IMR-90 (cell line): Measurements from ENCODE around the gene WDR91. TPM values are rescaled to one million over a fixed set of nuclear protein-coding genes. Genes with fewer than 3 reads are reported as not detected.

Experiments
- ATAC-seq: fragments of 200-7000 bp; cut with Tn5 transposase; 2 replicates; pipeline ENCODE4 v1.9.1; 2020; ENCODE audit warnings: low read depth, mild to moderate bottlenecking, moderate library complexity
- BruUV-seq: library from RNA; stranded (reverse); fragments of 400-500 nt; replicated peaks from 2 replicates; lab custom pipeline; 2021; lab: Mats Ljungman, UMichigan
- CTCF ChIA-PET: fragments of 300-600 bp; formaldehyde crosslinking; extraction: SDS; loops from one replicate; lab custom pipeline; 2021; ENCODE audit warnings: antibody characterized with exemption; lab: Yijun Ruan, JAX
- POLR2A ChIA-PET: fragments of 300-600 bp; sonication (Branson Sonifier 250); formaldehyde crosslinking; loops from one replicate; lab custom pipeline; 2022; ENCODE audit warnings: antibody characterized with exemption; ENCODE audit not compliant: unreplicated experiment; lab: Charles Lee
- DNase-seq: peaks from one replicate; pipeline ENCODE4 v3.0.0; 2013
- H2AFZ ChIP-seq: replicated peaks from 2 replicates; pipeline ENCODE3; 2013; ENCODE audit warnings: low read length, mild to moderate bottlenecking; ENCODE audit not compliant: poor library complexity
- H2AK5ac ChIP-seq: 2 replicates; pipeline ENCODE4 v1.6.1; 2013; ENCODE audit warnings: low read depth, low read length, inconsistent platforms
- H2AK9ac ChIP-seq: replicated peaks from 2 replicates; pipeline ENCODE3; 2013; ENCODE audit warnings: mild to moderate bottlenecking, low read depth, low read length, moderate library complexity; ENCODE audit not compliant: poor library complexity
- H2BK120ac ChIP-seq: 2 replicates; pipeline ENCODE4 v1.6.1; 2013; ENCODE audit warnings: low read depth, low read length, inconsistent platforms
- H2BK15ac ChIP-seq: 3 replicates; pipeline ENCODE4 v1.6.1; 2013; ENCODE audit warnings: low read depth, low read length, inconsistent platforms
- H2BK20ac ChIP-seq: 2 replicates; pipeline ENCODE4 v1.6.1; 2013; ENCODE audit warnings: low read depth, mild to moderate bottlenecking, inconsistent platforms, low read length, moderate library complexity
- H2BK5ac ChIP-seq: 2 replicates; pipeline ENCODE4 v1.6.1; 2013; ENCODE audit warnings: mild to moderate bottlenecking, low read depth, low read length, inconsistent platforms; ENCODE audit not compliant: poor library complexity, severe bottlenecking
- H3K14ac ChIP-seq: replicated peaks from 2 replicates; pipeline ENCODE4 v1.6.1; 2013; ENCODE audit warnings: low read depth, low read length, inconsistent platforms
- H3K18ac ChIP-seq: 2 replicates; pipeline ENCODE4 v1.6.1; 2013; ENCODE audit warnings: low read depth, low read length, control low read depth
- H3K23ac ChIP-seq: 2 replicates; pipeline ENCODE4 v1.6.1; 2013; ENCODE audit warnings: low read depth, low read length, inconsistent platforms
- H3K27ac ChIP-seq: 2 replicates; pipeline ENCODE4 v1.5.1; 2013; ENCODE audit warnings: mild to moderate bottlenecking, control low read depth, low read length; ENCODE audit not compliant: insufficient read depth
- H3K27me3 ChIP-seq: 2 replicates; pipeline ENCODE4 v1.6.1; 2013; ENCODE audit warnings: low read length; ENCODE audit not compliant: control insufficient read depth, insufficient read depth
- H3K36me3 ChIP-seq: 2 replicates; pipeline ENCODE4 v1.6.1; 2013; ENCODE audit warnings: low read length, mixed read lengths; ENCODE audit not compliant: control insufficient read depth, insufficient read depth
- H3K4ac ChIP-seq: 2 replicates; pipeline ENCODE4 v1.6.1; 2013; ENCODE audit warnings: low read depth, low read length, inconsistent platforms
- H3K4me1 ChIP-seq: 2 replicates; pipeline ENCODE4 v1.6.1; 2013; ENCODE audit warnings: low read length, mixed read lengths; ENCODE audit not compliant: control insufficient read depth, insufficient read depth
- H3K4me2 ChIP-seq: 2 replicates; pipeline ENCODE4 v1.6.1; 2013; ENCODE audit warnings: low read depth, mild to moderate bottlenecking, control low read depth, low read length, moderate library complexity
- H3K4me3 ChIP-seq: 2 replicates; pipeline ENCODE4 v1.5.1; 2013; ENCODE audit warnings: low read depth, mild to moderate bottlenecking, control low read depth, low read length, moderate library complexity; ENCODE audit not compliant: insufficient read depth
- H3K56ac ChIP-seq: 2 replicates; pipeline ENCODE4 v1.6.1; 2013; ENCODE audit warnings: low read length, inconsistent platforms; ENCODE audit not compliant: insufficient read depth; ENCODE audit errors: extremely low read depth
- H3K79me1 ChIP-seq, 2 experiments: 2 replicates each; pipeline ENCODE4 v1.6.1; 2013; ENCODE audit warnings: low read length in 2 of 2, inconsistent platforms in 1 of 2, low read depth in 1 of 2
- H3K9ac ChIP-seq: 2 replicates; pipeline ENCODE4 v1.6.1; 2013; ENCODE audit warnings: low read depth, low read length, control low read depth
- H3K9me1 ChIP-seq: 2 replicates; pipeline ENCODE4 v1.6.1; 2013; ENCODE audit warnings: low read length, inconsistent platforms; ENCODE audit not compliant: insufficient read depth
- H3K9me3 ChIP-seq: 2 replicates; pipeline ENCODE4 v1.6.1; 2013; ENCODE audit warnings: low read length; ENCODE audit not compliant: control insufficient read depth, insufficient read depth
- H4K20me1 ChIP-seq: 2 replicates; pipeline ENCODE4 v1.6.1; 2013; ENCODE audit warnings: low read length, inconsistent platforms; ENCODE audit not compliant: insufficient read depth
- H4K5ac ChIP-seq: 2 replicates; pipeline ENCODE4 v1.6.1; 2013; ENCODE audit warnings: mild to moderate bottlenecking, low read depth, low read length, control low read depth
- H4K8ac ChIP-seq, 2 experiments: 2 replicates each; pipeline ENCODE4 v1.6.1; 2013; ENCODE audit warnings: low read depth in 2 of 2, low read length in 2 of 2, control low read depth in 1 of 2, inconsistent platforms in 1 of 2
- H4K91ac ChIP-seq: 2 replicates; pipeline ENCODE4 v1.6.1; 2013; ENCODE audit warnings: low read depth, low read length, inconsistent platforms; ENCODE audit not compliant: insufficient read depth
- BHLHE40 ChIP-seq: fragments of 150-350 bp; IDR thresholded peaks from 2 replicates; pipeline ENCODE4 v1.6.1; 2016; ENCODE audit warnings: mild to moderate bottlenecking, low read depth, low read length
- CHD1 ChIP-seq: IDR thresholded peaks from 2 replicates; pipeline ENCODE4 v1.6.1; 2012; ENCODE audit warnings: low read depth, low read length, improper control_type of control experiment
- CTCF ChIP-seq: conservative IDR thresholded peaks from 2 replicates; pipeline ENCODE4 v1.5.1; 2012; ENCODE audit warnings: mild to moderate bottlenecking, low read depth, low read length, improper control_type of control experiment
- FOS ChIP-seq: fragments of 150-350 bp; IDR thresholded peaks from 2 replicates; pipeline ENCODE4 v1.6.1; 2016; ENCODE audit warnings: low read depth, low read length
- MAFK ChIP-seq: IDR thresholded peaks from 2 replicates; pipeline ENCODE4 v1.6.1; 2012; ENCODE audit warnings: low read depth, low read length, improper control_type of control experiment
- MAZ ChIP-seq: IDR thresholded peaks from 2 replicates; pipeline ENCODE4 v1.6.1; 2012; ENCODE audit warnings: low read depth, mild to moderate bottlenecking, low read length, improper control_type of control experiment, moderate library complexity, borderline replicate concordance
- MXI1 ChIP-seq: IDR thresholded peaks from 2 replicates; pipeline ENCODE4 v1.6.1; 2012; ENCODE audit warnings: low read depth, mild to moderate bottlenecking, low read length, moderate library complexity, borderline replicate concordance
- NFE2L2 ChIP-seq: fragments of 150-350 bp; IDR thresholded peaks from 2 replicates; pipeline ENCODE4 v1.6.1; 2016; ENCODE audit warnings: low read depth, mild to moderate bottlenecking, low read length
- POLR2A ChIP-seq: IDR thresholded peaks from 2 replicates; pipeline ENCODE4 v1.6.1; 2012; ENCODE audit warnings: mild to moderate bottlenecking, low read depth, low read length
- RAD21 ChIP-seq: IDR thresholded peaks from 2 replicates; pipeline ENCODE4 v1.6.1; 2012; ENCODE audit warnings: low read length, improper control_type of control experiment
- SMC3 ChIP-seq: fragments of 150-350 bp; IDR thresholded peaks from 2 replicates; pipeline ENCODE4 v1.6.1; 2016; ENCODE audit warnings: low read depth, mild to moderate bottlenecking, antibody characterized with exemption, low read length, moderate library complexity
- WGBS, 2 experiments: methylation state at CpG; one replicate each; pipeline versions ENCODE4 v1.1.5 to v1.1.7; 2013; ENCODE audit warnings: missing lambda C conversion rate in 2 of 2; ENCODE audit not compliant: insufficient read length in 1 of 2; ENCODE audit errors: extremely low coverage in 2 of 2; 5-methylcytosine and 5-hydroxymethylcytosine counted together
- dilution Hi-C: fragments of 300-500 bp; cut with HindIII; formaldehyde crosslinking; loops from one replicate; pipeline ENCODE4 v1.14.3; 2018; ENCODE audit warnings: low sequenced_read_pairs; ENCODE audit not compliant: unreplicated experiment
- in situ Hi-C: fragments of 300-500 bp; cut with MboI; formaldehyde crosslinking; loops from 3 replicates; pipeline ENCODE4 v1.14.3; 2019; ENCODE audit warnings: low sequenced_read_pairs, inconsistent platforms, mixed read lengths
- intact Hi-C: fragments of 100-400 bp; cut with micrococcal nuclease; formaldehyde crosslinking; loops from 2 replicates; pipeline ENCODE4 v1.10.0; 2022
- polyA plus RNA-seq, 3 experiments: library from polyadenylated mRNA; depleted of rRNA; stranded (reverse); fragments of >200 nt; gene quantifications; 2 replicates each; pipeline ENCODE4 v1.2.3, GENCODE V29; 2012; ENCODE audit warnings: low replicate concordance in 1 of 3
- total RNA-seq: library from RNA; depleted of rRNA; stranded (reverse); fragments of >200 nt; gene quantifications from 2 replicates; pipeline ENCODE4 v1.2.3, GENCODE V29; 2012
- TF ChIP-seq, protein P1 (sequence below): fragments of 150-350 bp; IDR thresholded peaks from 2 replicates; pipeline ENCODE4 v1.6.1; 2017; ENCODE audit warnings: mild to moderate bottlenecking, antibody characterized with exemption, low read length, low read depth
- TF ChIP-seq, protein P2 (sequence below): fragments of 150-350 bp; IDR thresholded peaks from 2 replicates; pipeline ENCODE4 v1.6.1; 2016; ENCODE audit warnings: low read depth, mild to moderate bottlenecking, low read length, moderate library complexity, borderline replicate concordance

Gene WDR91
- total and polyA plus RNA-seq, 2 of the 4 experiments (the other 2 are of a cell fraction) = 5.2 to 10.3 TPM

DNA sequence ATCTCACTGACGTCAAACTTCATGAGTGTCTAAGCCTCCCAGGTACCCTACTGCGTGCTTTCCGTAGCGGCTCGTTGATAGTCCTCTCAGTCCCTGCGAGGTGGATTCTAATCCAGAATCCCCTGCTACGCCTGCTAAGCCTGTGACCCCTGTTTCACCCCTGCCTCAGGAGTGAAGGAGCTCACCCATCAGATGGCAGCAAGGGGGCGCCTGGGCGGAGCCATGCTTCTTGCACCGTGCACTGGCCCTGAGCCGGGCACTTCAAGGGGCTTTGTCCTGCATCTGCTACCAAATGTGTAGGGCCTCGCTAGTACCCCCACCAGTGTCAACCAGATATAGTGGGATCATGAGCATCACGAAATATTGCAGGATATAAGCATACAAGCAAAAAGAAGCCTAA is 21.4 kb upstream of the WDR91 start:
- Histone ChIP-seq H3K27ac (no peak overlapping the region), H2AK5ac (no peak overlapping the region), H4K20me1 (no peaks in the 10 kb centered on the region), H3K27me3 (peaks cover 1% of the 10 kb centered on the region), H2BK120ac (no peak overlapping the region), H2AFZ (no peak overlapping the region), H4K8ac (no peak overlapping the region), H2BK15ac (no peak overlapping the region), H3K4me2 (no peak overlapping the region), H2BK20ac (no peak overlapping the region), H3K18ac (no peak overlapping the region), H2AK9ac (no peak overlapping the region), H2BK5ac (no peak overlapping the region), H3K56ac (no peak overlapping the region), H3K4me1 (no peaks in the 10 kb centered on the region), H3K4ac (no peak overlapping the region), H3K9me1 (no peaks in the 10 kb centered on the region), H4K91ac (no peak overlapping the region), H3K9ac (no peak overlapping the region), H3K36me3 (no peaks in the 10 kb centered on the region), H3K79me1 (no peaks in the 10 kb centered on the region), H3K23ac (no peak overlapping the region), H4K5ac (no peak overlapping the region), H3K14ac (no peak overlapping the region), H3K4me3 (no peak overlapping the region), H3K9me3 (no peaks in the 10 kb centered on the region)
- no TSS peak for BruUV-seq
- ChIA-PET CTCF (no interaction called here), POLR2A (no interaction called here)
- TF ChIP-seq MXI1 (no peak), MAFK (no peak), BHLHE40 (no peak), FOS (no peak), POLR2A (no peak), SMC3 (no peak), CHD1 (no peak), MAZ (no peak), RAD21 (no peak), CTCF (no peak), NFE2L2 (no peak)
- TF ChIP-seq, protein P1, sequence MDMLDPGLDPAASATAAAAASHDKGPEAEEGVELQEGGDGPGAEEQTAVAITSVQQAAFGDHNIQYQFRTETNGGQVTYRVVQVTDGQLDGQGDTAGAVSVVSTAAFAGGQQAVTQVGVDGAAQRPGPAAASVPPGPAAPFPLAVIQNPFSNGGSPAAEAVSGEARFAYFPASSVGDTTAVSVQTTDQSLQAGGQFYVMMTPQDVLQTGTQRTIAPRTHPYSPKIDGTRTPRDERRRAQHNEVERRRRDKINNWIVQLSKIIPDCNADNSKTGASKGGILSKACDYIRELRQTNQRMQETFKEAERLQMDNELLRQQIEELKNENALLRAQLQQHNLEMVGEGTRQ = no peak
- TF ChIP-seq, protein P2, sequence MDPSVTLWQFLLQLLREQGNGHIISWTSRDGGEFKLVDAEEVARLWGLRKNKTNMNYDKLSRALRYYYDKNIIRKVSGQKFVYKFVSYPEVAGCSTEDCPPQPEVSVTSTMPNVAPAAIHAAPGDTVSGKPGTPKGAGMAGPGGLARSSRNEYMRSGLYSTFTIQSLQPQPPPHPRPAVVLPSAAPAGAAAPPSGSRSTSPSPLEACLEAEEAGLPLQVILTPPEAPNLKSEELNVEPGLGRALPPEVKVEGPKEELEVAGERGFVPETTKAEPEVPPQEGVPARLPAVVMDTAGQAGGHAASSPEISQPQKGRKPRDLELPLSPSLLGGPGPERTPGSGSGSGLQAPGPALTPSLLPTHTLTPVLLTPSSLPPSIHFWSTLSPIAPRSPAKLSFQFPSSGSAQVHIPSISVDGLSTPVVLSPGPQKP = no peak
- ATAC-seq = no peak
- 80% methylated on average over 6 of the region's 13 CpGs; no CpG with 5 or more reads in 1 of the 2 experiments for WGBS, 2 experiments
- dilution Hi-C loops (no loop called here), intact Hi-C loops (no loop called here), in situ Hi-C loops (no loop called here)
- no peak for DNase-seq
